HK-2 (cell line): Measurements from ENCODE around the gene UNC50.
"Not testable (repeated sequence)": the region's sequence is repeated elsewhere in the genome, so short reads cannot be mapped to it uniquely, and the experiment has no call there.

Experiments used
- DNase-seq: peaks from one replicate; pipeline ENCODE4 v3.0.0-alpha.2; 2018; ENCODE audit not compliant: unreplicated experiment

UNC50 gene

DNA sequence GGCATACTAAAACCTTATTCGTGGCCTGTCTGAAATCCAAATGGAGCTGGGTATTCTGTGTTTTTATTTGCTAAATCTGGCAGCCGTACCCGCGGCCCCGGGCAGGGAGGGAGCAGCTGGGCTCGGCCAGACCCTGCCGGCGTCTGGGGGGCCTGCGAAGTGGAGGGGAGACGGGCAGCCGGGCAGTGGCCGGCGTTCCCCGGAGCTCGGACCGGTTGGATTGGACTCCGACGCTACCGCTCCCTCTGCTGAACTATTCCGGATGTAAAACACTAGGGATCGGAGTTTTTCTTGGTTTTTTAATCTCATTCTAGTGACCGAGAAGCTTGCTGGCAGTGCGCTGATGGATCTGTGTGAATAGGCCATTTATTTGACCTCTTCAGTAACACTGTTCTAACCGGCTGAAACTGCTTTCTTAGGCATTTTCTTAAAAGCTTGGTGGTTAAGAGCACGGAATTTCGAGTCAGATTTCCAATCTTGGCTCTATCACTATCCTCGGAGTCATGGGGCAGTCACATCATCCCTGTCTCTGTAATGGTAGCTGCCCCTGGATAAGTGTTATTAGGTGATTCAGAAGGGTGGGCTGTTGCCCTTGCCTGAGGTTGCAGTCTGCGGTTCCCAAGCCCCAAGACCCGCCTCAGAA is 694 bp downstream of the UNC50 start:
- peak; percentile 22 for DNase-seq

DNA sequence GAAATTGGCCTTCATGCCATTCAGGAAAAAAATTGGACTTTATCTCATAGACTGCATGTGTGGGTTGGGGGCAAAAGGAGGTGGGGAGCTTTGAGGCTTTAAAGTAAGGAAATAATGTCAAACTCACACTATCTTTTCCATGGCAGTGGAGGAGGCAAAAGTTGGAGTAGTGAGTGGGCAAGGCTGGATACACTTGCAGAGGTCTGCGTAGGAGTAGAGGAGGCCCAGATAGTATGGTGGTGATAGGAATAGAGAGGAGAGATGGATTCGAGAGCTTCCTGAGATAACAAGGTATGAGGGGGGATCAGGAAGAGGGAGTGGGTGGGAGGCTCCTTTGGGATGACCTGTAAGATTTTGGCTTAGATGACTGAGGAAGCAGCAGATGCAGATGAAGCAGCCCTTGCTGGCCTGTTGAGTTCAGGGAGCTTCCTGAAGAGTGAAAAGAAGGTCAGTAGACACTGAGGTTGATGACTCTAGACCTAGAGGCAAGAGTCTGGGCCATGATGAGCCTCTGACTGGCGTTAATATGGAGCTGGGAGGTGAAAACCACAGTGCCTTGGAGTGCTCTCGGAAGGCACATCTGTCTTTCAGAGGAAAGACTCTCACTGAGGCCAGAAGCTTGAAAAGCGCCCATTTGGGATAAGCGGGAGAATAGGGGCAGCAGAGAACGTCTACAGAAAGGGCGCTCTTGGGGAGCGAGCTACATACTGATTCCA is 5.8 kb downstream of the UNC50 start:
- no peak for DNase-seq

DNA sequence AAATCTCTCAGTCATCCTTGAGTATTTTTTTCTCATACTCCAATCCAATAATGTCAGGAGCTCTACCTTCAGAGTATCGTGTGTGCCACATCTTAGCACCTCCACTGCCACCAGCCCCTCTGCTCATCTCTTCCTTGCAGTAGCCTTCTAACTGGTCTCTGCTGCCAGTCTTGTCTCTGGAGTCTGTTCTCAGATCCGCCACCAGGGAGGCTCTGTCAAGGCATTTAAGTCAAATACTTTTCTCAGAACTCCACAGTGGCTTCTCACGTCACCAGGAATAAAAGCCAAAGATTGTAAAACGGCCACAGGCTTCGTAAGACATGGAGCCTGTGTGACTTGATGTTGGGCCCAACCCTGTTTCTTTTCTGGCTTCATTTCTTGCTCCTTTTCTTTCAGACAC is 7.1 kb downstream of the UNC50 start:
- no peak for DNase-seq

DNA sequence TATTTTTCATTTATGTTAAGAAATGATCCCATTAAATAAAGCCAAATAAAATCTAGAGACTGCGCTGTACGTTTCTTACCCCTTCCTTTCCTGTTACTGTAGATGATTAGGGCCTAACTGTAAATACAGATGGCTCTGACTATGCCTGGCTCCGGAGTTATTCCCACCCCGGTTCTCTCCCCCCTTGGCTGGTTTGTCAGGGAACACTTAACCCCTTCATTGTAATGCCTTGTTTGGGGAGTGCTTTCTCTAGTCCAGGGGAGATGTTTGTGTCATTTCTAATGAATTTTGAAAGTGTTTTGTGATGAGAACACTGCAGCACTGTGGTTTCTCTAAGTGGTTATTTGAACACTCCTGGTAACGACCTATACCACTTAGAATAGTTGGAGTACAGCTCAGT is 8.8 kb downstream of the UNC50 start:
- DNase-seq: no peak

DNA sequence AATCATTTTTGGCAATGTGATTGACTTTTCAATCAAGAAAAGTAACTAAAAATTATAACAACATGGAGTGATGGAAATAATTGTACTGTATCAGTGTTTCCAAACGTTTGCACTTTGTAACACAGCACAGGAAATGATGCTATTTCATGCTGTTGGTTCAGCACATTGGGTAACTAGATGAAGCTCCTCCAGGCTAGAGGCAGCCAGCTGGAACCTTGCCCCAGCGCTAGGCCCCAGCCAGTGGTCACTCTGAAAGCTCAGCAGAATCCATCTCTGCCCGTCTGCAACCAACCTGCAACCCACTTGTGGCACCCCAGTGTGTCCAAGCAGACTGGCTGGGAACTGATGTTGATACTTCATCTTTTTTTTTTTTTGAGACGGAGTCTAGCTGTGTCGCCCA is 15.3 kb downstream of the UNC50 start:
- peak; percentile 22 for DNase-seq

DNA sequence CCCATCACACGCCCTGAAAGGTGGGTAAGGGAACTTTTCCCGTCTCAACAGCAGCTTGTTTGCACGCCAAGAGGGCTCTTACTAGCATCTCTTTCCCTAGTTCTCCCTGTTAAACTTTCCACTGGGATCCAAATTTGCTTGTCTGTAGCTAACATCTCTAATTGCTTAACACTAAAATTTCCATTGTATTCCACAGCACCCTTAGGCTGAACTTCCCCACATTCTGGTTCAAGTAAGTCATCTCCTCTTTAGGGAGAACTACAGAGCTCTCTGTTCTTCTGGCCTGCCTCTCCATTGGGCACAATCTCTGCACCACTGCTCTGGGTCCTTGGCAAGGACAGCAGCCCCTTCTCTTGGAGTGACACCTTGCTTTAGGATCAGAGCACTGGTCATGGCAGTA is 24.0 kb downstream of the UNC50 start:
- DNase-seq: no peak

DNA sequence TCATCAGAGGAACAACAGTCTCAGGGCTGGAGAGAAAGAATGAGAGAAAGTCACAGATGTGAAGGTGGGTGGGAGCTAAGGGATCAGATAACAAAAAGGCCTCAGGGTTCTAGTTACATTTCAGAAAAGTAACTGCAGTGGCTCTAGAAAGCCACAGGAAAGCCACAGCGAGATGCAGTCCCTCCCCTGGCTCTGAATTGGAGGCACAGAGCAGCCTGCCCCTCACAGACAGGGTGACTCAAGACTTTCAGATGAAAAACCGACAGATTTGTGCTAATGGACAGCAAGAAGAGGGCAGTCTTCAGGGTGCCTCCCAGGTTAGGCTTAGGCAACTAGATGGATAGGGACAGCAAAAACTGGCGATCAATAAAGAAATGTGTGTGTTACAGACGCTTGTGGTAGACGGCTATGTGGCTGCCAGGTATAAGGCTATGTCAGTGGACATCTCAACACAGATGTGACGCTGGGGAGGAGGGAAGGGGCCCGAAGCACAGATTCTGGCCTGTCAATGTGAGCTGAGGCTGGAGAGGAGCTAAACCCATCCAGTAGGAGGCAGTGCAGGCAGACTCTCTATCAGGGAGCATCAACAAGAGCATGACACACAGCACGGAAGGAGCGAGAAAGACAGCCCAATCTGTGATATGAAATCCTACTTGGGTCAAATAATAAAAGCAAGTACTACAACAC is 26.2 kb downstream of the UNC50 start:
- no peak for DNase-seq

DNA sequence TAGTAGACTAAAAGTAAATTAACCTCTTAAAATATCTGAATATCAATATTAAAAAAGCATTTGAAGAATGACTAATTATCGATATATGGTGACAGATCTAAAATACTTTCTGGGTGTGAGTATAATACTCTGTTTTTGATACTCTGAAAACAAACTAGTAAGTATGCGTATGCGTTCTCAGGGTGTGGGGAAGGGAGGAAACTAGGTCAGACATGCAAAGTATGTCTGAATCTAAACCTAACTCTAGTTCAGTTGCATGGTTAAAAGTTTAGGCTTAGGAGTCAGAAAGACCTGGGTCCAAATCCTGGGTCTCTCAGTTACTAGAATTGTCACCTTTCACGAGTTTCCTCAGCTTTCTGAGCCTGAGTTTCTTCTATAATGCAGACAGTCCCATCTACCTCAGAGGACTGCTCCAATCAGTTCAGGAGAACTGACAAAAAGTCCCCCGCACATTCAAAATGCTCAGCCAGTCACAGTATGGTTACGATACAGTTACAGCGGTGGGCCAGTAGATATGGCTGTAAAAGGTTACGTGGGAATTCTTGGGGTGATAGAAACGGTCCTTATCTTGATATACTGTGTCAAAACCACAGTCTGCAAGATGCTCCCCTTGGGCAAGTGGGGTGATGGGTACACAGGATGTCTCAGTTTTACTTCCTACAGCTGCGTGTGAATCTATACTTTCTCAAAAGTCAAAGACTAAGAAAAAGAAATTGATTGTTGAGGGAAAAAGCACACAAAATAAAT is 29.2 kb downstream of the UNC50 start:
- no peak for DNase-seq

DNA sequence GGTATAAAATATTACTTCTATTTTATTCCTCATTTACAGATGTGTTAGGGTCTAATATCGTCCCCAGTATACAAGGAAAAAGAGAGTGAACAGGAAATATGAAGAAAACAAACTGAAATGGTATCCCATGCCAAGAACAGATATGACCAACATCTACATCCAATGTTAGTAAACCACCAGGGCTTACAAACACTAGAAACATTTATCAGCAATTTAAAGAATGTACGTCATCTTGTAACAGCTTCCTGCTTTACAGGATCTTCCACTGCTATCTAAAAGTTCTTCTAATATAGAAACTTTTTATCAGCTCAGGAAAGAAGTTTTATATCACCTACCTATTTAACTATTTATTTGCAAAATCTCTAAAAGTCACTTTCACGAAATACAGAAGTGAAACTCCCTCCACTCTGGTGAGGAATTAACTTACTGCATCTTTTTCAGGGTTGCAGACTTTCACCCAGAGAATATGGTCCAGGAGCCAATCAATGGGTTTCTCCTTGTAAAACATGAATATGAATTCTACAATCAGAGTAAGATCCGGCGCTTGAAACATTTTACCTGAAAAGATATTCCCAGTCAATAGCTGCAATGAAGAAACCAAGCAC is 35.2 kb downstream of the UNC50 start:
- DNase-seq: no peak

DNA sequence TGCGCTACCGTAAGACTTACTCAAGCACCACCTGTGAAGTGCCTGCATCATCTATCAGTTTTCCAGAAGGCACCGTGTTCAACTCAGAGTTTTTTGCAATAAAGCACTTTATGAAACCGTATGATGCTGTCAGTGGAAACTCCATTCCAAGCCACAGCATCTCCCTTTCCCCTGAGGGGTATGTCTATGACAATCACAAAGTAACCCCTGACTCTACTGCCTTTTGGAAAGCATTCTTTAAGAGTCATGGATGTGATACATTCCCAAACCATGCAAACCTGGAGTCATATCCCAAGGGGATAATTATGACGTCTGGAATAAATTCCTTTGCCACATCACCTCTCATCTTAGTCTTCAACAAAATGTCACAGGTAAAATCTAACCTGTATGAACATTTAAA is 39.2 kb downstream of the UNC50 start:
- no peak for DNase-seq

DNA sequence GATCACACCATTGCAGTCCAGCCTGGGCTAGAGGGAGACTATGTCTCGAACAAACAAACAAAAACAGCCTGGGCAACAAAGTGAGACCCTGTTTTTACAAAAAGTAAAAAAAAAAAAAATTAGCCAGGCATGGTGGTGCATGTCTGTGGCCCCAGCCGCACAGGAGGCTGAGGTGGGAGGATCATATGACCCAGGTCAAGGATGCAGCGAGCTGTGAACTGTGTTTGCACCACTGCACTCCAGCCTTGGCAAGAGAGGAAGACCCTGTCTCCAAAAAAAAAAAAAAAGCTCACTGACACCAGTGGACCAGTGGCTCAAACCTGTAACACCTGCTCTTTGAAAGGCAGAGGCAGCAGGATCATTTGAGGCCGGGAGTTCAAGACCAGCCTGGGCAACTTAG is 40.1 kb downstream of the UNC50 start:
- DNase-seq: no peak

DNA sequence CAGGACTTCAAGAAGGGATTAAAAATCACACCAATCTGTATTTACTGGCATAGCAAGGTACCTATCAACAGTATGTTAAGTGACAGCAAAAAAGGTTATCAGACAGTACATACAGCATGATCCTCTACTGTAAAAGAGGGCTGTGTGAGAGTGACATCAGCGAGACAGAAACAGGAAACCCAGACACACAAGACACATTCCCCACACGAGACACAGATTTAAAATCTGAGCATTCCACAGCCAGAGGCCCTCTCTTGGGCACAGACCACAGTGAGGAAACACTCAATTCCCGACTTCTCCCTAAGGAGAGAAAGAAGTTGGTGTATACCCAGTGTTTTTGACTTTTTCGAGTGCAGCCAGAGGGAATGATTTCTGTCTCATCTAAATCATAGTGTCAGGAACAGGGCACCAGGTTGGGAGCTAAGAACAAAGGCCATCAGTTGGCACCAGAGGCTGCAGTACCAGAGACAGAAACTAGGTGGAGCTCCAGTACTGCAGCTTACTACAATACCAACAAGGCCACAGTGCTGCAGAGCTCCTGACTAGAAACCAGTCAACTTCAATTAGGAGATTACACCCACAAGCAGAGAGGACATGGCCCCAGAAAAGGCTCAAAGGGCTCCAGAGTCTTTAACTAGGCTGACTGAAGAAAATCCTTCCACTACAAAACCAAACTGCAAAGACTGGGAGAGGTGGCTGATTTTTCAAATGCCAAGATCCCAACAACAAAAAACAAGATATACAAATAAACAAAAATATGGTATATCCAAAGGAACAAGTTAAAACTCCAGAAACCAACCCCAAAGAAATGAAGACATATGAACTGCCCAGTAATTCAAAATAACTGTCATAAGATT is 41.0 kb downstream of the UNC50 start:
- DNase-seq: peak; percentile 81

DNA sequence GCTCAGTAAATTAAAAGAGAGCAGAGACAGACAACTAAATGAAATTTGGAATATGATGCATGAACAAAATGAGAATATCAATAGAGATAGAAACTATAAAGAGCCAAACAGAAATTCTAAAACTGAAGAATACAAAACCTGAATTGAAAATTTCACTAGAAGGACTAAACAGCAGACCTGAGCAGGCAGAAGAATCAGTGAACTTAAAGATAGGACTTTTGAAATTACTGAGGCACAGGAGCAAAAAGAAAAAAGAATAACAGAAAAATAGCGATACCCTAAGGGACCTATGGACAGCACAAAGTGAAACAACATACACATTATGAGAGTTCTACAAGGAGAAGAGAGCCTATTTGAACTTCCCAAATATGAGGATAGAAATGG is 41.6 kb downstream of the UNC50 start:
- no peak for DNase-seq

DNA sequence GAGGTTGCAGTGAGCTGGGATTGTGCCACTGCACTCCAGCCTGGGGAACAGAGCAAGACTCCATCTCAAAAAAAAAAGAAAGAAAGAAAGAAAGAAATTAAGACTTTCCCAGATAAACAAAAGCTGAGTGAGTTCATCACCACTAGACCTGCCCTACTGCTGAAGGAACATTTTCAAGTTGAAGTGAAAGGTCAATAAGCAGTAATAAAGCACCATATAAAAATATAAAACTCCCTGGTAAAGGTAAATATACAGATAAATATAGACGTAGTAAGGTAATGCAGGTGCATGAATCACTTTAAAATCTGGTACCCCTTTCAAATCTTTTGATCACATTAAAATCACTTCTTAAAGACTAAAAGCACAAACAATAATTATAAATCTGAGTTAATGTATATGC is 42.6 kb downstream of the UNC50 start:
- no peak for DNase-seq

DNA sequence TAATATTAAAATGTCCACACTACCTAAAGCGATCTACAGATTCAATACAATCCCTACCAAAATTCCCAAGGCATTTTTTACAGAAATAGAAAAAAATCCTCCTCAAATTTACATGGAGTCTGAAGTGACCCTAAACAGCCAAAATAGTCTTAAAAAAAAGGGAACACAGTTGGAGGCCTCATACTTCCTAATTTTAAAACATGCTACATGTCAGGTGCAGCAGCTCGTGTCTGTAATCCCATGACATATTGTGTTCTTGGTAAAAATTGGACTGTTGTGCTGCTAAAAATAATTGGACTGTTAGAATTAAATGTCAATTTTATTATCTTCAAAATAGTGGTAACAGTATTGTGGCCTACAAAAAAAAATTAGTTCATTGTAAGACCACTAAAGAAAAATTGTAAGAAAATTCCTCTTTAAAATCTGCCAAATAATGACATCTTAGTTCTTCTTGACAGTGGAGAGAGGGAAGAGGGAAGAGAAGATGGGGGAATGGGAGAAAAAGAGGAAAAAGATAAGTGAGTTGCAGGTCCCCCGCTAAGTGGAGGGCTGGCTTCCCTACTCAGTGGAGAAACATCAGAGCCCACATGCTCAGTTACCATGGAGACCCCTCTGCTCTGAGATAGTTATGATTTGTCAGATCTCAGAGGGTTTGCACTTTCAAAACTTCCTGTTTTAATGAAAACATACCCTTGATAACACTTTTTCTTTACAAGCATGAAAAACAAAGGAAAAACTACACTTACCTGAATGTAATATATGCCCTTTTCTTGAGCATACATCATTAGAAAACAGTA is 46.5 kb downstream of the UNC50 start:
- no peak for DNase-seq

DNA sequence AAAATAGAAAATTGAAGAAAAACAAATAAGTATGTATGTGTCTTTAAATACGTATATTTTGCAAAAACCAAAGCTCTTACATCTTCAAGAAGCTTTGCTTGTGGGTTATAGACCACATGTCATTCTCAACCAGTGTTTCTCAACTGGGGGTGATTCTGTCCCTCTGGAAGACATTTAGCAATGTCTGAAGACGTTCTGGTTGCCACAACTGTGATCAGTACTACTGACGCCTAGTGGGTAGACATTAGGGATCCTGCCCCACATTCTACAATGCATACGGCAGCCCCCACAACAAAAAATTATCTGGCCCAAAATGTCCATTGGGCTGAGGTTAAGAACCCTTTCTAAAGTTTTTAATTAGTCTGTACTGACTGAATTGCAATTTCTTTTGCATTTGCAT is 48.4 kb downstream of the UNC50 start:
- no peak for DNase-seq

DNA sequence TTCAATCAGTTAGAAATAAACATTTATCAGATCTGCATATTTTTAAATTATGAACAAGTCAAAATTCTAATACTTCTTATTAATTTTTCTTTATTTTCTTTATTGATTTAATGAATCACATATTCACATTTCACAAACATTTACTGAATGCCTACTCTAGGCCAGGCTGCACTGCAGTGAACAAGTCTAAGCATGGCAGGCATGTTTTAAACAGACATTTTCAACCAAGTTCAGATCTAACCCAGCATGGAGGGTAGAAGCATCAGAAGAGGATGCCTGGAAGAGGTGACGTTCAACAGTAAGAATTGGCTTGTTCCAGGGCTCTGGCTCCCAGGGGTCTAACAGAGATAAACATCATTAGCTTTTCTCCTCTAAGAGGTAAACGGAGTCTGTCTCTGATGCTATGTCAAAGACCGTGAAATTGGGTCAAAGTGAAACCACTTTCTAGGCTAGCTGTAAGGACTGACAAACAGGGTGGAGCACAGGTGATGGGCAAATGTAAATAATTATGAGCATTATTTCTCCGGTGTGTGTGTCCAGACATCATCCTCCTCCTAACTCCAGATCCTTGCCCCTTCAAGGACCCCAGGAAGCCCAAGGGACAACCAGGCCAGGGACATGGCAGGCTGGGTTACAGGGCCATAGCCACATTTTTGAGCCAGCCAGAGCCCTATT is 50.6 kb downstream of the UNC50 start:
- DNase-seq: no peak

DNA sequence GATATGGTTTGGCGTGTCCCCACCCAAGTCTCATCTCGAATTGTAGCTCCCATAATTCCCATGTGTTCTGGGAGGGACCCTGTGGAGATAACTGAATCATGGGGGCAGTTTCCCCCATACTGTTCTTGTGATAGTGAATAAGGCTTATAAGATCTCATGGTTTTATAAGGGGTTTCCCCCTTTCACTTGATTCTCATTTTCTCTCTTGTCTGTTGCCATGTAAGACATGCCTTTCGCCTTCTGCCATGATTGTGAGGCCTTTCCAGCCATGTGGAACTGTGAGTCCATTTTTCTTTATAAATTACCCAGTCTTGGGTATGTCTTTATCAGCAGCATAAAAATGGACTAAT is 51.1 kb downstream of the UNC50 start:
- DNase-seq: not testable (repeated sequence)

DNA sequence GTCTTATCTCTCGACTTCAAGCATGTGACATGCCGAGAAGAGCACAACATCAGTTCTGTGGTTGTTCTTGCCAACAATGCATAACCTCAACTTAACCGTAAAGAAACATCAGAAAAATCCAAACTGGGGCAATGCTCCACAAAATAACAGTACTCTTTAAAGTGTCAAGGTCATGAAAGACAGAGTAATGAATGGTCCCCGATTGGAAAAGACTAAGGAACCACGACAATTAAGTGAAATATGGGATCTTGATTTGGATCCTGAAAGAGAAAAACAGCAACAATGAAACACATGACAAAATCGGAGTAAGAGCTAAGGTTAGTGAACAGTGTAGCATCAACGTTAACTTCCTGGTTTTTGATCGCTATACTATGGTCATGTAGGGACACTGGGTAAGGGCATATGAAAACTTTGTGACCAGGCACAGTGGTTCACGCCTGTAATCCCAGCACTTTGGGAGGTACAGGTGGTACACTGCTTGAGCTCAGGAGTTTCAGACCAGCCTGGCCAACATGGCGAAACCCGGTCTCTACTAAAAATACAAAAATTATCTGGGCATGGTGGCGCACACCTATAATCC is 55.2 kb downstream of the UNC50 start:
- no peak for DNase-seq

DNA sequence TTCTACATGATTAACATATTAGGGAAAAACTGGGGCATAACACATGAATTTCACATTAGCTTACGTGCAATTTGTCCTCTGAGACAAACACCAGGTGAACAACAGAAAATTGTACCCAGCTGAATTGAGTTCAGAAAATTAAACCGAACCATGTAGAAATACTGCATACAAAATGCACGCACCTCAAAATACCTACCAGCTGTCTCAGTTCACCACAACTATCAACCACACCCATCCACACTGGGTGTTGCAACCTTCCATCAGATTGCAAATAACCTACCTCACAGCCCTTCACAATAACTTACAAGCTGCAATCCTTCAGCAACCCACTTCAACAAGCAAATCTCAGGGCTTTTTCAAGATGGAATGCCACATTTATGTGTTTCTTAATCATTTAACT is 55.9 kb downstream of the UNC50 start:
- no peak for DNase-seq
